Activated CD8-positive, alpha-beta memory T cell treated with anti-CD3 and anti-CD28 coated beads, Interleukin-2, amount 50 U/mL, for 48 hours (primary cell): ENCODE results near the gene PTCHD4.
"Not testable (repeated sequence)": the region's sequence is repeated elsewhere in the genome, so short reads cannot be mapped to it uniquely, and the experiment has no call there.

ENCODE experiments used
- DNase-seq: peaks from one replicate; pipeline ENCODE4 v3.0.0-alpha.2; 2020

Gene PTCHD4

GRCh38 chr6:48111143-48111506, at the start of gene PTCHD4:
PTCHD4 (minus strand) TSS chr6:48111197; CDS start chr6:48068957, 42,240 bp downstream.
- no peak for DNase-seq

DNA sequence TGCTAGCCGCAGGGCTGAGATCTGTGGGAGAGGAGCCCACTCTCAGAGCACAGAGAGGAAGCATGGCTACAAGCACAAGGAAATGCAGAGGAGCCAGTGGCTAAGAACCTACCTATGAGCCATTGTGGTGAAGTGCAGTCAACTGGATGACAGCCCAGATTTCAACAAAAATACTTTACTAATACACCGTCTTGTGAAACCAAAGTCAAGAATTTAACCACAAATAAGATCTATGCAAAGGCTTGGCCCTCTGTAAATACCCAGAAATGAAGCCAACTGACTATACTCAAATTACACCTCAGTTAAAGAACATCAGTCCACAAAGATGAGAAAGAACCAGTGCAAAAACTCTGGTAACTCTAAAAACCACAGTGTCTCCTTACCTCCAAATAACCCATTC, 40.1 kb upstream of the PTCHD4 start:
- no peak for DNase-seq

- DNase-seq: no peak
Measured at GRCh38 chr6:48150701-48151100, 39.7 kb upstream of the PTCHD4 start.

GRCh38 chr6:48147051-48147450, 36.1 kb upstream of the PTCHD4 start:
- no peak for DNase-seq

GRCh38 chr6:48144021-48144420, 33.0 kb upstream of the PTCHD4 start:
- no peak for DNase-seq

GRCh38 chr6:48141975-48142374, 31.0 kb upstream of the PTCHD4 start:
- DNase-seq: no peak

DNA sequence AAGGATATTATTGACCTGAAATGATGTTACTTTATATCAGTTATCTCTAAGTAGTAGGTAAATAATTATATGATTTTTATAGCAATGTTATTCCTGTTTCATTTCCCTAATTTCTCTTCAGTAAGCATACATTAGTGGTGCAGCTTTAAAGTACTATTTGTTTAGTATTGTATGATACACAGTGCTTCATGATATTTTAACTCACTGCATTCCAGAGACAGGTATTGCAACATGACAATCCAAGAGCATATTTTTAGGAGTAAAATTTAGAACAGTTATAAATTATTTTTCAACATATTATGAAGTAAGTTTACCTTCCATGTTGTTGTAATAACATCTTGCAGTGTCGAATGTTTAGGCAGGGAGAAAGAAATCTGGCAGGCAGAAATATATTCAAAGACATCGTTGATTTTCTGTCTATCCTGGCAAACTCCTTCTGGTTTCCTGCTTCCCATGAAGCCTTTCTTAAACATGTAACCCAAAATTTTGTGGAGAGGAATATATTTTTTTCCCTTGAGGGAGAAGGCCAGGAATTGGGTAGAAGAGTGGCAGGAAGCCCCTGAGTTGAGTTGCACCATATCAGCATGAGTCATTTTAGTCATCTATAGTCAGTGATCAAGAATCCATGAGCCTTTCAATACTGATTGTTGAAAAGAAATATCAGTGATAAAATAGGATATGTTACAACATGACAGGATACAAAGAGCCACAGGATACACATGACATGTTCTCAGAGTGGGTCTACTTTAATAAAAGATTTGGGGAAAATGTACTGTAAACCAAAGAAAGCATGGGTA, 29.0 kb upstream of the PTCHD4 start:
- no peak for DNase-seq

DNA sequence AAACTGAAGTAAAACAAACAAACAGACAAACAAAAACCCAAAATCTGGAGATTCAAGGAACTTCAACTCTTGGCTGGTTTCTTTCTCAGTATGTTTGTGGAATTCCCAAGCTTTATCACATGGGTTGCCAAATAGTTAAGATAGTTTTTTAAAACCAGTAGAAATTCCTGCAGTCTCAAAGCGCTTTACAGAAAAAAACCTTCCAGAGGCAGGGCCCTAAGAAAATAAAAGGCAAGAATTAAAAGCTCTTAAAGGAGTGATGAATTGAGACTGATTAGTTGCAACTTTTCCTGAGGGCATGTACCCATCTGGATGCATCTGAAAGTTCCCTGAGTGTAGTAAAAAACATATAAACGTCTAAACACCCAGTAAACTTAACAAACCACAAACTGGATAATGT, 25.9 kb upstream of the PTCHD4 start:
- no peak for DNase-seq

GRCh38 chr6:48135323-48136084, 24.5 kb upstream of the PTCHD4 start:
- no peak for DNase-seq

GRCh38 chr6:48134246-48134645, 23.2 kb upstream of the PTCHD4 start:
- no peak for DNase-seq

DNA sequence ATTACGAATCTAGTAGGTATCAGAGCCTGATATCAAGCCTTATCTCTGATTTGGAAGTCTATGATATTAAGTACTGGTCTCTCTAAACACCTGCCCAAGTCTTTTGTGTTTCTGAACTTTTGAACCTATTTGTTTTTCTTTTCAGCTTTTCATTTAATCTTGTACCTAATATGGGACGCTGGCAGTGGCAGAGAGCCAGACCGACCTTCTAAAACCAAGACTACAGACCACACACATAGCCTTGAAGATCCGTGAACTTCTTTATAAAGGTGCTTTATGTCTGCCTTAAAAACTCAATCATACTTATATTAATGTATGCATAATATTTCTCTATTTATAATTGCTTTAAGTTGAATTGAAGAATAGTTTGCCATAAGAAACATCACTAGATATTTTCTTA, 12.6 kb upstream of the PTCHD4 start:
- no peak for DNase-seq

DNA sequence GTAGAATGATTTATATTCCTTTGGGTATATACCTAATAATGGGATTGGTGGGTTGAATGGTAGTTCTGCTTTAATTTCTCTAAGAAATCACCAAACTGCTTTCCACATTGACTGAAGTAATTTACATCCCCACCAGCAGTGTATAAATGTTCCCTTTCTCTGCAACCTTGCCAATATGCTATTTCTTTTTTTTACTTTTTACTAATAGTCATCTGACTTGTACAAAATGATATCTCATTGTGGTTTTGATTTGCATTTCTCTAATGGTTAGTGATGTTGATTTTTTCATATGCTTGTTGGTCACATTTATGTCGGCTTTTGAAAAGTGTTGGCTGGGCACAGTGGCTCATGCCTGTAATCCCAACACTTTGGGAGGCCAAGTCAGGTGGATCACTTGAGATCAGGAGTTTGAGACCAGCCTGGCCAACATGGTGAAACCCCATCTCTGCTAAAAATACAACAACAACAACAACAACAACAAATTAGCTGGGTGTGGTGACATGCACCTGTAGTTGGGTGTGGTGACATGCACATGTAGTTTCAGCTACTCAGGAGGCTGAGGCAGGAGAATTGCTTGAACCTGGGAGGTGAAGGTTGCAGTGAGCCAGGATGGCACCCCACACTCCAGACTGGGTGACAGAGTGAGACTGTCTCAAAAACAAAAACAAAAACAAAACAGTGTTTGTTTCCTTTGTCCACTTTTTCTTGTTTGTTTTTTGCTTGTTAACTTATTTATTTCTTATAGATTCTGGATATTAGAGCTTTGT, 11.2 kb upstream of the PTCHD4 start:
- DNase-seq: not testable (repeated sequence)

GRCh38 chr6:48116699-48117645, 6.0 kb upstream of the PTCHD4 start:
- no peak for DNase-seq

GRCh38 chr6:48113130-48113529, 2.1 kb upstream of the PTCHD4 start:
- no peak for DNase-seq

- DNase-seq: no peak
Measured at GRCh38 chr6:48111575-48111974, 578 bp upstream of the PTCHD4 start.

GRCh38 chr6:48110436-48111142, 408 bp downstream of the PTCHD4 start:
- no peak for DNase-seq

- DNase-seq: no peak
Measured at GRCh38 chr6:48109944-48110343, 1.1 kb downstream of the PTCHD4 start.

DNA sequence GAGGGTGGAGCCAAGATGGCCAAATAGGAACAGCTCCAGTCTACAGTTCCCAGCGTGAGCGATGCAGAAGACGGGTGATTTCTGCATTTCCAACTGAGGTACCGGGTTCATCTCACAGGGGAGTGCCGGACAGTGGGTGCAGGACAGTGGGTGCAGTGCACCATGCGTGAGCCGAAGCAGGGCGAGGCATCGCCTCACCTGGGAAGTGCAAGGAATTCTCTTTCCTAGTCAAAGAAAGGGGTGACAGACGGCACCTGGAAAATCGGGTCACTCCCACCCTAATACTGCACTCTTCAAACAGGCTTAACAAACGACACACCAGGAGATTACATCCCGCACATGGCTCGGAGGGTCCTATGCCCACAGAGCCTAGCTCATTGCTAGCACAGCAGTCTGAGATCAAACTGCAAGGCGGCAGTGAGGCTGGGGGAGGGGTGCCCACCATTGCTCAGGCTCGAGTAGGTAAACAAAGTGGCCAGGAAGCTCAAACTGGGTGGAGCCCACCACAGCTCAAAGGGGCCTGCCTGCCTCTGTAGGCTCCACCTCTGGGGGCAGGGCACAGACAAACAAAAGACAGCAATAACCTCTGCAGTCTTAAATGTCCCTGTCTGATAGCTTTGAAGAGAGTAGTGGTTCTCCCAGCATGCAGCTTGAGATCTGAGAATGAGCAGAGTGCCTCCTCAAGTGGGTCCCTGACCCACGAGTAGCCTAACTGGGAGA, 8.4 kb downstream of the PTCHD4 start:
- not testable (repeated sequence) for DNase-seq

GRCh38 chr6:48101290-48101689, 9.7 kb downstream of the PTCHD4 start:
- DNase-seq: no peak

GRCh38 chr6:48100588-48100895, 10.5 kb downstream of the PTCHD4 start:
- no peak for DNase-seq
